Colonic mucosa (tissue), 4 donors: ENCODE results near the gene VAPA. TPM values are rescaled to one million over a fixed set of nuclear protein-coding genes. Genes with fewer than 3 reads are reported as not detected.

Source experiments
- DNase-seq: peaks from one replicate; pipeline ENCODE4 v3.0.0-alpha.2; 2020
- H3K27ac ChIP-seq: fragments of 200-600 bp; one replicate; pipeline ENCODE4 v1.8.0; 2021
- H3K27me3 ChIP-seq: fragments of 200-600 bp; one replicate; pipeline ENCODE4 v1.8.0; 2021
- H3K36me3 ChIP-seq: fragments of 200-600 bp; one replicate; pipeline ENCODE4 v1.8.0; 2021
- H3K4me1 ChIP-seq: fragments of 200-600 bp; one replicate; pipeline ENCODE4 v1.8.0; 2021; ENCODE audit warnings: mild to moderate bottlenecking
- H3K4me3 ChIP-seq: fragments of 200-600 bp; one replicate; pipeline ENCODE4 v1.8.0; 2021
- H3K9ac ChIP-seq, 2 donors: one replicate each; pipeline ENCODE4 v1.7.0; 2013; ENCODE audit warnings: control low read depth in 2 of 2, low read depth in 2 of 2, low read length in 2 of 2
- H3K9me3 ChIP-seq: fragments of 200-600 bp; one replicate; pipeline ENCODE4 v1.8.0; 2021
- CTCF ChIP-seq: fragments of 200-600 bp; IDR thresholded peaks from one replicate; pipeline ENCODE4 v1.8.0; 2022; ENCODE audit warnings: antibody characterized with exemption, mild to moderate bottlenecking
- intact Hi-C: fragments of 100-400 bp; cut with DNase I; formaldehyde crosslinking; loops from one replicate; pipeline ENCODE4 v1.14.1; 2022
- total RNA-seq, 2 donors: library from RNA; stranded (reverse); fragmentation: NEBNext Ultra II Directional in 1 of 2; extraction: Animal tissue kit (Norgen Biotek cat#: 25700) in 1 of 2; gene quantifications; one replicate each; pipeline ENCODE4 v1.2.1, GENCODE V29; 2021
- donor health status: healthy.
- donor health status: DM: no; HTN: no; CAD: no.
- donor health status: DM: no; HTN: no; CAD: no.

The VAPA gene
- total RNA-seq, 2 donors from 2014 or later: 224 to 295 TPM

- Histone ChIP-seq H3K9ac (no peak overlapping the region), H3K36me3 (no peaks in the 10 kb centered on the region), H3K27me3 (no peaks in the 10 kb centered on the region), H3K9me3 (no peaks in the 10 kb centered on the region), H3K4me1 (no peaks in the 10 kb centered on the region), H3K4me3 (no peak overlapping the region), H3K27ac (no peak overlapping the region)
- TF ChIP-seq CTCF: peak; percentile 48
- DNase-seq: no peak
- intact Hi-C loops: loop anchor here (10.0 kb wide), 1 partner anchor 146 kb away; no protein-coding TSS in a partner anchor
Observed at GRCh38 chr18:9951022-9951859, 37.4 kb downstream of the VAPA start.

- Histone ChIP-seq H3K4me1 (no peaks in the 10 kb centered on the region), H3K27me3 (no peaks in the 10 kb centered on the region), H3K27ac (no peak overlapping the region), H3K4me3 (no peak overlapping the region), H3K9me3 (no peaks in the 10 kb centered on the region), H3K36me3 (no peaks in the 10 kb centered on the region), H3K9ac (no peak overlapping the region)
- intact Hi-C loops: loop anchor here (10.0 kb wide), 1 partner anchor 148 kb away; no protein-coding TSS in a partner anchor
- DNase-seq: no peak
- TF ChIP-seq CTCF: no peak
Observed at GRCh38 chr18:9952633-9953416, 39.0 kb downstream of the VAPA start.

GRCh38 chr18:9958861-9959399 lies 45.1 kb downstream of the VAPA start:
- intact Hi-C loops: loop anchor here (10.0 kb wide), 1 partner anchor 154 kb away; no protein-coding TSS in a partner anchor
- no peak overlapping the region for H3K27ac ChIP-seq
- no peak for DNase-seq

GRCh38 chr18:9959564-9959963 lies 45.7 kb downstream of the VAPA start:
- Histone ChIP-seq H3K9me3 (no peaks in the 10 kb centered on the region), H3K27me3 (no peaks in the 10 kb centered on the region), H3K27ac (no peak overlapping the region), H3K4me3 (no peak overlapping the region), H3K9ac (no peak overlapping the region), H3K36me3 (no peaks in the 10 kb centered on the region), H3K4me1 (no peaks in the 10 kb centered on the region)
- intact Hi-C loops: loop anchor here (10.0 kb wide), 1 partner anchor 155 kb away; no protein-coding TSS in a partner anchor
- DNase-seq: no peak
- TF ChIP-seq CTCF: no peak

More at GRCh38 chr18:9958861-9959399, 45.1 kb downstream of the VAPA start:
- H3K9ac ChIP-seq: no peak overlapping the region
- H3K27me3 ChIP-seq: no peaks in the 10 kb centered on the region
- TF ChIP-seq CTCF: no peak
- H3K4me1 ChIP-seq: no peaks in the 10 kb centered on the region
- H3K36me3 ChIP-seq: no peaks in the 10 kb centered on the region
- H3K4me3 ChIP-seq: no peak overlapping the region
- no peaks in the 10 kb centered on the region for H3K9me3 ChIP-seq

GRCh38 chr18:9960258-9960904 lies 46.6 kb downstream of the VAPA start:
- Histone ChIP-seq H3K36me3 (no peaks in the 10 kb centered on the region), H3K9ac (no peak overlapping the region), H3K27me3 (no peaks in the 10 kb centered on the region), H3K9me3 (no peaks in the 10 kb centered on the region), H3K27ac (no peak overlapping the region), H3K4me3 (no peak overlapping the region), H3K4me1 (no peaks in the 10 kb centered on the region)
- intact Hi-C loops: no loop called here
- TF ChIP-seq CTCF: no peak
- DNase-seq: no peak
